CD4-positive, alpha-beta memory T cell (primary cell): Measurements from ENCODE around the gene ZMYM1. TPM values are rescaled to one million over a fixed set of nuclear protein-coding genes. Genes with fewer than 3 reads are reported as not detected.
"Not testable (repeated sequence)": the region's sequence is repeated elsewhere in the genome, so short reads cannot be mapped to it uniquely, and the experiment has no call there.

Experiments used
- CTCF ChIA-PET: fragments of 350-600 bp; sonication (Branson Sonifier 250); formaldehyde crosslinking; loops from one replicate; lab custom pipeline; 2021; ENCODE audit warnings: inconsistent platforms; ENCODE audit not compliant: partially characterized antibody; lab: Charles Lee
- POLR2A ChIA-PET: fragments of 350-600 bp; sonication (Branson Sonifier 250); formaldehyde crosslinking; loops from one replicate; lab custom pipeline; 2021; ENCODE audit not compliant: partially characterized antibody; lab: Charles Lee
- DNase-seq, 5 donors: peaks; one replicate each; pipeline versions ENCODE4 v3.0.0 to v3.0.0-alpha.2; 2020 to 2022; ENCODE audit warnings: mixed read lengths in 1 of 5
- H3K27ac ChIP-seq: one replicate; pipeline ENCODE4 v1.7.0; 2013; ENCODE audit warnings: low read depth, low read length
- H3K27me3 ChIP-seq: 2 replicates; pipeline ENCODE4 v1.7.0; 2013; ENCODE audit warnings: mild to moderate bottlenecking, low read length, moderate library complexity; ENCODE audit not compliant: insufficient read depth
- H3K36me3 ChIP-seq: 2 replicates; pipeline ENCODE4 v1.7.0; 2013; ENCODE audit warnings: mild to moderate bottlenecking, low read length, moderate library complexity; ENCODE audit not compliant: insufficient read depth
- H3K4me1 ChIP-seq: 2 replicates; pipeline ENCODE4 v1.7.0; 2013; ENCODE audit warnings: mild to moderate bottlenecking, low read length, moderate library complexity; ENCODE audit not compliant: insufficient read depth
- H3K4me3 ChIP-seq, 2 donors: one replicate each; pipeline ENCODE4 v1.7.0; 2013; ENCODE audit warnings: low read length in 2 of 2, mild to moderate bottlenecking in 1 of 2
- H3K9me3 ChIP-seq, 2 donors: one replicate each; pipeline ENCODE4 v1.7.0; 2013; ENCODE audit warnings: low read length in 2 of 2, control low read depth in 1 of 2; ENCODE audit not compliant: control insufficient read depth in 1 of 2
- H3K27ac Mint-ChIP-seq, 7 donors: one replicate each; pipeline ENCODE4 v1.8.0; 2020 to 2021; ENCODE audit warnings: mixed read lengths in 7 of 7, mild to moderate bottlenecking in 6 of 7, inconsistent platforms in 3 of 7, moderate library complexity in 3 of 7
- H3K27me3 Mint-ChIP-seq, 2 donors: one replicate each; pipeline ENCODE4 v1.8.0; 2020 to 2021; ENCODE audit warnings: mixed read lengths in 2 of 2
- H3K36me3 Mint-ChIP-seq, 2 donors: one replicate each; pipeline ENCODE4 v1.8.0; 2020 to 2021; ENCODE audit warnings: mixed read lengths in 2 of 2, inconsistent platforms in 1 of 2, mild to moderate bottlenecking in 1 of 2
- H3K4me1 Mint-ChIP-seq, 4 donors: one replicate each; pipeline ENCODE4 v1.8.0; 2020 to 2021; ENCODE audit warnings: mixed read lengths in 4 of 4, mild to moderate bottlenecking in 1 of 4
- H3K4me3 Mint-ChIP-seq, 8 donors: one replicate each; pipeline ENCODE4 v1.8.0; 2020 to 2021; ENCODE audit warnings: mixed read lengths in 8 of 8, mild to moderate bottlenecking in 7 of 8, moderate library complexity in 6 of 8, inconsistent platforms in 3 of 8
- H3K9me3 Mint-ChIP-seq, 8 donors: one replicate each; pipeline ENCODE4 v1.8.0; 2020 to 2021; ENCODE audit warnings: mixed read lengths in 8 of 8, mild to moderate bottlenecking in 5 of 8, inconsistent platforms in 3 of 8, moderate library complexity in 1 of 8
- intact Hi-C: fragments of 100-400 bp; cut with micrococcal nuclease; formaldehyde crosslinking; loops from one replicate; pipeline ENCODE4 v1.15.1; 2023
- polyA plus RNA-seq, 2 donors: library from polyadenylated mRNA; unstranded; fragments of 300-500 nt; fragmentation: Illumina TruSeq; gene quantifications; one replicate each; pipeline ENCODE4 v1.2.3, GENCODE V29; 2021
- total RNA-seq, 2 experiments: library from RNA; stranded (reverse); gene quantifications; one replicate each; pipeline ENCODE4 v1.2.3, GENCODE V29; 2021

Gene ZMYM1
- total and polyA plus RNA-seq, 4 experiments from 2014 or later, result 10.0 to 25.9 (median 18.9) TPM

DNA sequence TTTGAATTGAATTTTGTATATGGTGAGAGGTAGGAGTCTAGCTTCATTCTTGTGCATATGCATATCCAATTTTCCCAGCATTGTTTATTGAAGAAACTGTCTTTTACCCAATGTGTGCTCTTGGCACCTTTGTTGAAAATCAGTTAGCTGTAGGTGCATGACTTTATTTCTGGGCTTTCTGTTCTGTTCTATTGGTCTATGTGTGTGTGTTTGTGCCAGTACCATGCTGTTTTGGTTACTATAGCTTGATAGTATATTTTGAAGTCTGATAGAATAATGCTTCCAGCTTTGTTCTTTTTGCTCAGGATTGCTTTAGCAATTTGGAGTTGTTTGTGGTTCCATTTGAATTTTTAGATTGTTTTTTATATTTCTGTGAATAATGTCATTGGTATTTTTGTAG lies 9.4 kb upstream of the ZMYM1 start:
- H3K4me1 Mint-ChIP-seq, result no peaks in the 10 kb centered on the region
- no peak overlapping the region for H3K4me3 Mint-ChIP-seq
- no peak overlapping the region for H3K27ac Mint-ChIP-seq
- H3K9me3 Mint-ChIP-seq, result peaks cover 0 to 3% (median 0%) of the 10 kb centered on the region in 8 donors
- intact Hi-C loops, result no loop called here
- Histone ChIP-seq H3K27me3 (no peaks in the 10 kb centered on the region), H3K4me1 (no peaks in the 10 kb centered on the region), H3K9me3 (no peaks in the 10 kb centered on the region), H3K36me3 (no peaks in the 10 kb centered on the region), H3K27ac (no peak overlapping the region), H3K4me3 (no peak overlapping the region)
- peaks cover 7 to 10% of the 10 kb centered on the region in 2 donors for H3K27me3 Mint-ChIP-seq
- ChIA-PET CTCF (no interaction called here), POLR2A (no interaction called here)
- no peaks in the 10 kb centered on the region for H3K36me3 Mint-ChIP-seq
- no peak for DNase-seq

DNA sequence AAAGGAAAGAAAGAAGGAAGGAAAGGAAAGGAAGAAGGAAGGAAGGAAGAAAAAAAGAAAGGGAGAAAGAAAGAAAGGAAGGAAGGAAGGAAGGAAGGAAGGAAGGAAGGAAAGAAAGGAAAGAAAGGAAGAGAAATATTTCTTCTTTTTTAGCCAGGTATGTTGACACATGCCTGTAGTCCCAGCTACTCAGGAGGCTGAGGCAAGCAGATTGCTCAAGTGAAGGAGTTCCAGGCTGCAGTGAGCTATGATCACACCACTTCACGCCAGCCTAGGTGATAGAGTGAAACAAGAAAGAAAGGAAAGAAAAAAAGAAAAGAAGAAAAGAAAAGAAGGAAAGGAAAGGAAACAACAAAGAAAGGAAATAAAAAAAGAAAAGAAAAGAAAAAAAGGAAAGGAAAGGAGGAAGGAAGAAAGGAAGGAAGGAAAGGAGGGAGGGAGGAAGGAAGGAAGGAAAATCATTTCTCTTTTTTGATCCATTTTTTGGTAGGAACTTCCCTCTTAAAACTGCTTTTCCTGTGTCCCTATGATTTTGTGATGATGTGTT lies 5.8 kb upstream of the ZMYM1 start:
- no peaks in the 10 kb centered on the region for H3K4me1 ChIP-seq
- no peaks in the 10 kb centered on the region for H3K4me1 Mint-ChIP-seq
- H3K27me3 Mint-ChIP-seq, result peaks cover 12 to 13% of the 10 kb centered on the region in 2 donors
- no peaks in the 10 kb centered on the region for H3K36me3 ChIP-seq
- no peaks in the 10 kb centered on the region for H3K36me3 Mint-ChIP-seq
- no peaks in the 10 kb centered on the region for H3K27me3 ChIP-seq
- DNase-seq, result no peak
- CTCF ChIA-PET, result no interaction called here
- H3K4me3 Mint-ChIP-seq, result no peak overlapping the region
- H3K9me3 Mint-ChIP-seq, result peaks cover 0 to 5% (median 0%) of the 10 kb centered on the region in 8 donors
- no peaks in the 10 kb centered on the region for H3K9me3 ChIP-seq
- H3K27ac Mint-ChIP-seq, result no peak overlapping the region
- intact Hi-C loops, result no loop called here
- POLR2A ChIA-PET, result no interaction called here
- H3K27ac ChIP-seq, result no peak overlapping the region
- H3K4me3 ChIP-seq, result no peak overlapping the region

DNA sequence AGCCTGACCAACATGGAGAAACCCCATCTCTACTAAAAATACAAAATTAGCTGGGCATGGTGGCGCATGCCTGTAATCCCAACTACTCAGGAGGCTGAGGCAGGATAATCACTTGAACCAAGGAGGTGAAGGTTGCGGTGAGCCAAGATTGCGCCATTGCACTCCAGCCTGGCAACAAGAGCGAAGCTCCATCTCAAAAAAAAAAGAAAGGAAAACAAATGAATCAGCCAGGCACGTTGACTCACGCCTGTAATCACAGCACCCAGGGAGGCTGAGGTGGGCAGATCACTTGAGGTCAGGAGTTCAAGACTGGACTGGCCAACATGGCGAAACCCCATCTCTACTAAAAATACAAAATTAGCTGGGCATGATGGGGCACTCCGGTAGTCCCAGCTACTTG lies 2.8 kb upstream of the ZMYM1 start:
- DNase-seq, H3K9me3 ChIP-seq, H3K36me3 ChIP-seq, POLR2A ChIA-PET, H3K36me3 Mint-ChIP-seq, H3K27me3 ChIP-seq, H3K4me3 ChIP-seq, H3K27ac Mint-ChIP-seq, H3K9me3 Mint-ChIP-seq, H3K4me3 Mint-ChIP-seq, H3K27ac ChIP-seq, CTCF ChIA-PET: not testable (repeated sequence)
- intact Hi-C loops, result loop anchor here (5.0 kb wide), 1 partner anchor 44 kb away; the partner anchor contains the start of gene ZMYM6
- Mint-ChIP-seq H3K27me3 (peaks cover 12 to 13% of the 10 kb centered on the region in 2 donors), H3K4me1 (peaks cover 14 to 29% (median 23%) of the 10 kb centered on the region in 4 donors)
- peaks cover 17% of the 10 kb centered on the region for H3K4me1 ChIP-seq

DNA sequence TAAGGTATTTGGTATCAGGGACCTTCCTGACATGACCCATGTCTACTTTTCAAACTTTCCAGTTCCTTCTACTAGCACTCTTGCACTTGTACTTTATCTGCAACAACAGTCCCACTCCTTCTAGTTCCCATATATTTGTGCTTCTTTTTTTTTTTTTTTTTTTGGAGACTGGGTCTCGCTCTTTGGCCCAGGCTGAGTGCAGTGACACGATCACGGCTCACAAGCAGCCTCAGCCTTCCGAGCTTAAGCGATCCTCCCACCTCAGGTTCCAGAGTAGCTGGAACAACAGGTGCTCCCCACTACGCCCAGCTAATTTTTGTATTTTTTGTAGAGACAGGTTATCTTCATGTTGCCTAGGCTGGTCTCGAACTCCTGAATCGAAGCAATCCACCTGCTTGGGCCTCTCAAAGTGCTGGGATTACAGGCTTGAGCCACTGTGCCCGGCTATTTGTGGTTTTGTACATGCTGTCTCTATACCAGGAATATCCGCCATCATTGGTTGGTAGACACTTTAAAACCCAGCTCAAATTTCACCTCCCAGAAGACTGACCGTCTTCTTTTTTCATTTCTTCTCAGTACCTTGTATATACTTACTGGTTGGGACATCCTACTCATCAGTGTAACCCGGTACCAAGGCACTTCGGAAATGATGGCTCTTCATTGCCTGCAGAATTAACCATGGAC lies 1.1 kb downstream of the ZMYM1 start:
- no peaks in the 10 kb centered on the region for H3K36me3 ChIP-seq

GRCh38 chr1:35085421-35085820 lies 6.2 kb downstream of the ZMYM1 start:
- H3K4me3 ChIP-seq, result no peak overlapping the region

More for the DNA sequence above, 1.1 kb downstream of the ZMYM1 start:
- ChIA-PET POLR2A (interaction anchor here (2.7 kb wide), 1 partner anchor 96 kb away, joined by 10 read pairs; the partner anchor contains the start of gene TMEM35B), CTCF (interaction anchor here (0.6 to 0.7 kb wide), 2 partner anchors 49 to 1468 kb away, joined by 4 to 6 read pairs; partner anchors contain the start of gene ZMYM6)
- H3K27me3 Mint-ChIP-seq, result peaks cover 4% of the 10 kb centered on the region in 2 donors
- peak overlapping the region; percentile 69 to 94 for H3K4me3 ChIP-seq
- no peak for DNase-seq
- peak overlapping the region; percentile 71 for H3K27ac ChIP-seq
- H3K27ac Mint-ChIP-seq, result peak overlapping the region; percentile 98 to 100 (median 99)
- no peaks in the 10 kb centered on the region for H3K27me3 ChIP-seq
- intact Hi-C loops, result no loop called here
- H3K4me1 Mint-ChIP-seq, result peaks cover 19 to 49% (median 29%) of the 10 kb centered on the region in 4 donors
- H3K4me1 ChIP-seq, result peaks cover 23% of the 10 kb centered on the region
- peak overlapping the region; percentile 98 to 100 (median 99) for H3K4me3 Mint-ChIP-seq
- H3K9me3 ChIP-seq, result no peaks in the 10 kb centered on the region
- H3K9me3 Mint-ChIP-seq, result peaks cover 0 to 3% (median 0%) of the 10 kb centered on the region in 8 donors
- peaks cover 11% of the 10 kb centered on the region in 2 donors for H3K36me3 Mint-ChIP-seq

DNA sequence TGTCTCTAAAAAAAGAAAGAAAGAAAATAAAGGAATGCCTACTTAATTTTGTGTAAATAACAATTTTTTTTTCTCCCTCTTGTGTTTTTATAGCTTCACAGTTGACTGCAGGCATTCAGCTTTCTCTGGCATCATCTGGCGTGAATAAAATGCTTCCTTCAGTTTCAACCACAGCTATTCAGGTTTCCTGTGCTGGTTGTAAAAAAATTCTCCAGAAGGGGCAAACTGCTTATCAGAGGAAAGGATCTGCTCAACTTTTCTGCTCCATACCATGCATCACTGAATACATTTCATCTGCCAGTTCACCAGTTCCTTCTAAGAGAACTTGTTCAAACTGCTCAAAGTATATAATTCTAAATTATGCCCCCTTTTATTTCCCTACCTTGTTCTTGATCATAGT lies 18.0 kb downstream of the ZMYM1 start:
- Histone ChIP-seq H3K4me1 (no peaks in the 10 kb centered on the region), H3K27ac (no peak overlapping the region), H3K27me3 (no peaks in the 10 kb centered on the region), H3K4me3 (no peak overlapping the region), H3K9me3 (no peaks in the 10 kb centered on the region), H3K36me3 (peaks cover 14% of the 10 kb centered on the region)
- intact Hi-C loops, result no loop called here
- Mint-ChIP-seq H3K27ac (peak overlapping the region in 3 of 7 donors; percentile 29 to 52 (median 43)), H3K27me3 (no peaks in the 10 kb centered on the region), H3K4me3 (no peak overlapping the region), H3K36me3 (peaks cover 32 to 45% of the 10 kb centered on the region in 2 donors), H3K9me3 (no peaks in the 10 kb centered on the region), H3K4me1 (peaks cover 0 to 2% (median under 1%) of the 10 kb centered on the region in 4 donors)
- CTCF ChIA-PET, result no interaction called here
- DNase-seq, result no peak
- POLR2A ChIA-PET, result no interaction called here

More at GRCh38 chr1:35085421-35085820, 6.2 kb downstream of the ZMYM1 start:
- Mint-ChIP-seq H3K9me3 (no peaks in the 10 kb centered on the region), H3K4me1 (peaks cover 14 to 40% (median 18%) of the 10 kb centered on the region in 4 donors), H3K27ac (peak overlapping the region in 1 of 7 donors; percentile 54), H3K4me3 (no peak overlapping the region), H3K36me3 (peaks cover 3 to 11% of the 10 kb centered on the region in 2 donors), H3K27me3 (no peaks in the 10 kb centered on the region)
- Histone ChIP-seq H3K9me3 (no peaks in the 10 kb centered on the region), H3K36me3 (no peaks in the 10 kb centered on the region), H3K27me3 (no peaks in the 10 kb centered on the region), H3K4me1 (peaks cover 20% of the 10 kb centered on the region), H3K27ac (no peak overlapping the region)
- intact Hi-C loops, result no loop called here
- no peak for DNase-seq
- POLR2A ChIA-PET, result no interaction called here
- CTCF ChIA-PET, result no interaction called here

GRCh38 chr1:35111106-35111505 lies 31.9 kb downstream of the ZMYM1 start:
- CTCF ChIA-PET, result no interaction called here
- Histone ChIP-seq H3K9me3 (no peaks in the 10 kb centered on the region), H3K27me3 (no peaks in the 10 kb centered on the region), H3K4me3 (no peak overlapping the region), H3K27ac (no peak overlapping the region), H3K4me1 (peaks cover 13% of the 10 kb centered on the region), H3K36me3 (peaks cover 3% of the 10 kb centered on the region)
- H3K4me3 Mint-ChIP-seq, result no peak overlapping the region
- intact Hi-C loops, result no loop called here
- no peak overlapping the region for H3K27ac Mint-ChIP-seq
- H3K9me3 Mint-ChIP-seq, result no peaks in the 10 kb centered on the region
- no peaks in the 10 kb centered on the region for H3K27me3 Mint-ChIP-seq
- POLR2A ChIA-PET, result no interaction called here
- no peak for DNase-seq
- peaks cover 23 to 24% of the 10 kb centered on the region in 2 donors for H3K36me3 Mint-ChIP-seq
- peaks cover 10 to 12% (median 10%) of the 10 kb centered on the region in 4 donors for H3K4me1 Mint-ChIP-seq
